Lower leg skin (tissue), 3 donors: Measurements from ENCODE around the gene USP38.

Experiments
- CTCF ChIP-seq, 3 donors: fragments of 450-650 bp; IDR thresholded peaks; one replicate each; pipeline ENCODE4 v1.5.1; 2016; ENCODE audit warnings: antibody characterized with exemption in 3 of 3, mild to moderate bottlenecking in 3 of 3, moderate library complexity in 2 of 3
- POLR2A ChIP-seq, 2 donors: fragments of 450-650 bp; IDR thresholded peaks; one replicate each; pipeline ENCODE4 v1.6.1; 2016 to 2017; ENCODE audit warnings: antibody characterized with exemption in 2 of 2, mild to moderate bottlenecking in 1 of 2, moderate library complexity in 1 of 2

- TF ChIP-seq POLR2A (IDR thresholded peaks at IDR 0.05) (no peak), CTCF (IDR thresholded peaks at IDR 0.05) (no peak)
Measured at GRCh38 chr4:143241892-143242291, 57.2 kb downstream of the USP38 start.
